Hepatocyte (in vitro differentiated cells): ENCODE data around the gene CHAF1A. TPM values are rescaled to one million over a fixed set of nuclear protein-coding genes. Genes with fewer than 3 reads are reported as not detected.

ENCODE experiments used
- DNase-seq: peaks from one replicate; pipeline ENCODE4 v3.0.0-alpha.2; 2016; ENCODE audit warnings: low spot score
- H2AFZ ChIP-seq: fragments of 200-600 bp; sonication (generic); 2 replicates; pipeline ENCODE4 v1.6.0; 2016; ENCODE audit warnings: antibody characterized with exemption, mild to moderate bottlenecking
- H3K27ac ChIP-seq: fragments of 200-600 bp; sonication (generic); 2 replicates; pipeline ENCODE4 v1.5.1; 2016; ENCODE audit warnings: mild to moderate bottlenecking
- H3K27me3 ChIP-seq: fragments of 200-600 bp; sonication (generic); 2 replicates; pipeline ENCODE4 v1.6.1; 2016
- H3K36me3 ChIP-seq: fragments of 200-600 bp; sonication (generic); replicated peaks from 2 replicates; pipeline ENCODE4 v1.5.1; 2016; ENCODE audit warnings: low read depth; ENCODE audit not compliant: insufficient read depth
- H3K4me1 ChIP-seq: fragments of 200-600 bp; sonication (generic); 2 replicates; pipeline ENCODE4 v1.5.1; 2016; ENCODE audit warnings: mild to moderate bottlenecking, moderate library complexity; ENCODE audit not compliant: insufficient read depth
- H3K4me2 ChIP-seq: fragments of 200-600 bp; sonication (generic); 2 replicates; pipeline ENCODE4 v1.6.0; 2016
- H3K4me3 ChIP-seq: fragments of 200-600 bp; sonication (generic); 2 replicates; pipeline ENCODE4 v1.5.1; 2016; ENCODE audit warnings: mild to moderate bottlenecking
- H3K79me2 ChIP-seq: fragments of 200-600 bp; sonication (generic); 2 replicates; pipeline ENCODE4 v1.6.0; 2017; ENCODE audit warnings: mild to moderate bottlenecking
- H3K9me2 ChIP-seq: fragments of 200-600 bp; sonication (generic); replicated peaks from 2 replicates; pipeline ENCODE4 v1.6.0; 2017; ENCODE audit warnings: mild to moderate bottlenecking; ENCODE audit not compliant: insufficient read depth
- H3K9me3 ChIP-seq: fragments of 200-600 bp; sonication (generic); 2 replicates; pipeline ENCODE4 v1.5.1; 2016; ENCODE audit warnings: low read depth, mild to moderate bottlenecking
- H4K20me1 ChIP-seq: fragments of 200-600 bp; sonication (generic); 2 replicates; pipeline ENCODE4 v1.6.0; 2016; ENCODE audit warnings: mild to moderate bottlenecking; ENCODE audit not compliant: insufficient read depth, poor library complexity, severe bottlenecking
- CTCF ChIP-seq: fragments of 200-600 bp; sonication (generic); IDR thresholded peaks from 2 replicates; pipeline ENCODE4 v1.5.1; 2016; ENCODE audit warnings: antibody characterized with exemption, mild to moderate bottlenecking; ENCODE audit not compliant: poor library complexity
- EZH2 ChIP-seq: fragments of 200-600 bp; sonication (generic); IDR thresholded peaks from 2 replicates; pipeline ENCODE4 v1.6.1; 2016; ENCODE audit warnings: antibody characterized with exemption, mild to moderate bottlenecking, borderline replicate concordance
- EZH2phosphoT487 ChIP-seq: fragments of 200-600 bp; sonication (generic); IDR thresholded peaks from one replicate; pipeline ENCODE4 v1.6.1; 2018; ENCODE audit warnings: antibody characterized with exemption, mild to moderate bottlenecking, low read depth, moderate library complexity; ENCODE audit not compliant: unreplicated experiment, severe bottlenecking
- WGBS: methylation state at CpG from one replicate; pipeline ENCODE4 v1.1.6; 2016; ENCODE audit warnings: low lambda C conversion rate; ENCODE audit errors: missing lambda C conversion rate; 5-methylcytosine and 5-hydroxymethylcytosine counted together
- polyA plus RNA-seq: library from polyadenylated mRNA; unstranded; fragments of >200 nt; fragmentation: Nextera tagmentation; extraction: Ambion mirVana; gene quantifications from 2 replicates; pipeline ENCODE4 v1.2.1, GENCODE V29; 2016
- total RNA-seq: library from RNA; depleted of rRNA; stranded (reverse); fragments of >200 nt; gene quantifications from 2 replicates; pipeline ENCODE4 v1.2.3, GENCODE V29; 2014

CHAF1A gene
- total and polyA plus RNA-seq, 2 experiments from 2014 or later: 6.2 to 6.5 TPM

GRCh38 chr19:4414800-4415321 is 12.4 kb downstream of the CHAF1A start:
- Histone ChIP-seq H3K36me3 (no peaks in the 10 kb centered on the region), H3K27me3 (no peaks in the 10 kb centered on the region), H3K4me2 (peak overlapping the region; percentile 67), H3K4me1 (peaks cover 15% of the 10 kb centered on the region), H4K20me1 (no peaks in the 10 kb centered on the region), H3K9me3 (no peaks in the 10 kb centered on the region), H2AFZ (peak overlapping the region; percentile 13), H3K4me3 (no peak overlapping the region), H3K27ac (peak overlapping the region; percentile 50), H3K9me2 (no peaks in the 10 kb centered on the region), H3K79me2 (peaks cover 12% of the 10 kb centered on the region)
- WGBS: 42% methylated on average over 9 of the region's 9 CpGs
- TF ChIP-seq EZH2 (no peak), CTCF (no peak), EZH2phosphoT487 (no peak)
- no peak for DNase-seq

- WGBS: 51% methylated on average over 10 of the region's 10 CpGs
- Histone ChIP-seq H3K4me2 (peak overlapping the region; percentile 67), H3K9me3 (no peaks in the 10 kb centered on the region), H3K27me3 (no peaks in the 10 kb centered on the region), H3K36me3 (no peaks in the 10 kb centered on the region), H3K4me1 (peaks cover 15% of the 10 kb centered on the region), H2AFZ (peak overlapping the region; percentile 13), H3K9me2 (no peaks in the 10 kb centered on the region), H3K4me3 (no peak overlapping the region), H3K27ac (peak overlapping the region; percentile 50), H3K79me2 (peaks cover 12% of the 10 kb centered on the region), H4K20me1 (no peaks in the 10 kb centered on the region)
- TF ChIP-seq CTCF (no peak), EZH2 (no peak), EZH2phosphoT487 (no peak)
- DNase-seq: no peak
Observed at GRCh38 chr19:4415352-4415751, 12.9 kb downstream of the CHAF1A start.

- no peaks in the 10 kb centered on the region for H3K36me3 ChIP-seq
- no peaks in the 10 kb centered on the region for H3K27me3 ChIP-seq
- no peaks in the 10 kb centered on the region for H3K9me2 ChIP-seq
- no peaks in the 10 kb centered on the region for H4K20me1 ChIP-seq
- H3K4me1 ChIP-seq: peaks cover 15% of the 10 kb centered on the region
- DNase-seq: no peak
- no peaks in the 10 kb centered on the region for H3K9me3 ChIP-seq
- H3K27ac ChIP-seq: peak overlapping the region; percentile 17
- no peak overlapping the region for H2AFZ ChIP-seq
- WGBS: 89% methylated on average over 9 of the region's 9 CpGs
- no peak overlapping the region for H3K4me2 ChIP-seq
- H3K79me2 ChIP-seq: peaks cover 12% of the 10 kb centered on the region
- TF ChIP-seq EZH2phosphoT487: no peak
- TF ChIP-seq CTCF: no peak
- no peak for TF ChIP-seq EZH2
- H3K4me3 ChIP-seq: no peak overlapping the region
Observed at GRCh38 chr19:4416268-4416667, 13.8 kb downstream of the CHAF1A start.
